Ishikawa (cell line): ENCODE results near the gene MPDZ.

Source experiments
- CEBPB ChIP-seq: IDR thresholded peaks from 2 replicates; pipeline ENCODE4 v1.6.1; 2012
- CREB1 ChIP-seq: IDR thresholded peaks from 2 replicates; pipeline ENCODE4 v1.6.1; 2012; ENCODE audit warnings: low read depth
- EGR1 ChIP-seq: IDR thresholded peaks from 2 replicates; pipeline ENCODE4 v1.6.1; 2012
- EP300 ChIP-seq: IDR thresholded peaks from 2 replicates; pipeline ENCODE4 v1.6.1; 2012; ENCODE audit warnings: borderline replicate concordance
- FOXM1 ChIP-seq: IDR thresholded peaks from 2 replicates; pipeline ENCODE4 v1.6.1; 2012; ENCODE audit warnings: low read depth, borderline replicate concordance
- NFIC ChIP-seq: IDR thresholded peaks from 2 replicates; pipeline ENCODE4 v1.6.1; 2012
- RAD21 ChIP-seq: IDR thresholded peaks from 2 replicates; pipeline ENCODE4 v1.6.1; 2012; ENCODE audit warnings: low read depth
- TAF1 ChIP-seq: IDR thresholded peaks from 2 replicates; pipeline ENCODE4 v1.6.1; 2012; ENCODE audit warnings: low read depth, mild to moderate bottlenecking
- TCF12 ChIP-seq: IDR thresholded peaks from 2 replicates; pipeline ENCODE4 v1.6.1; 2012; ENCODE audit warnings: low read depth
- TEAD4 ChIP-seq: IDR thresholded peaks from 2 replicates; pipeline ENCODE4 v1.6.1; 2012
- YY1 ChIP-seq: IDR thresholded peaks from 2 replicates; pipeline ENCODE4 v1.6.1; 2012; ENCODE audit warnings: low read depth
- ZBTB7A ChIP-seq: IDR thresholded peaks from 2 replicates; pipeline ENCODE4 v1.6.1; 2012; ENCODE audit warnings: low read depth
- TF ChIP-seq, protein P1 (sequence below): IDR thresholded peaks from 2 replicates; pipeline ENCODE4 v1.6.1; 2012
- TF ChIP-seq, protein P2 (sequence below): IDR thresholded peaks from 2 replicates; pipeline ENCODE4 v1.6.1; 2012; ENCODE audit warnings: low read depth, mild to moderate bottlenecking
- TF ChIP-seq, protein P3 (sequence below): IDR thresholded peaks from 2 replicates; pipeline ENCODE4 v1.6.1; 2012

Gene MPDZ

DNA sequence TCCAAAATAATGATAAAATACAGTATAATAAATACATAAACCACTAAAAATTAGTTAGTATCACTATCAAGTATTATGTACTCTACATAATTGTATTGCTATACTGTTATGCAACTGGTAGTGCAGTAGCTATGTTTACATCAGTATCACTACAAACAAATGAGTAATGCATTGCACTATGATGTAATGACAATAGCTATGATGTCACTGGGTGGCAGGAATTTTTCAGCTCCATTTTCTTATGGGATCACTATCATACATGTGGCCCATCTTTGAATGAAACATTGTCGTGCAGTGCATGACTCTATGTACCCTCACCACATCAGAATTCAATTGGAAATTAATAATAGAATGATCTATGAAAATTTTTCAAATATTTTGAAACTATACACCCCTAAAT is 201.3 kb downstream of the MPDZ start:
- no peak for TF ChIP-seq NFIC
- TF ChIP-seq, protein P1, sequence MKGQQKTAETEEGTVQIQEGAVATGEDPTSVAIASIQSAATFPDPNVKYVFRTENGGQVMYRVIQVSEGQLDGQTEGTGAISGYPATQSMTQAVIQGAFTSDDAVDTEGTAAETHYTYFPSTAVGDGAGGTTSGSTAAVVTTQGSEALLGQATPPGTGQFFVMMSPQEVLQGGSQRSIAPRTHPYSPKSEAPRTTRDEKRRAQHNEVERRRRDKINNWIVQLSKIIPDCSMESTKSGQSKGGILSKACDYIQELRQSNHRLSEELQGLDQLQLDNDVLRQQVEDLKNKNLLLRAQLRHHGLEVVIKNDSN, result no peak
- TF ChIP-seq RAD21, result no peak
- TF ChIP-seq CEBPB, result no peak
- TF ChIP-seq YY1, result no peak
- TF ChIP-seq EP300, result no peak
- no peak for TF ChIP-seq ZBTB7A
- TF ChIP-seq TCF12, result no peak
- TF ChIP-seq, protein P2, sequence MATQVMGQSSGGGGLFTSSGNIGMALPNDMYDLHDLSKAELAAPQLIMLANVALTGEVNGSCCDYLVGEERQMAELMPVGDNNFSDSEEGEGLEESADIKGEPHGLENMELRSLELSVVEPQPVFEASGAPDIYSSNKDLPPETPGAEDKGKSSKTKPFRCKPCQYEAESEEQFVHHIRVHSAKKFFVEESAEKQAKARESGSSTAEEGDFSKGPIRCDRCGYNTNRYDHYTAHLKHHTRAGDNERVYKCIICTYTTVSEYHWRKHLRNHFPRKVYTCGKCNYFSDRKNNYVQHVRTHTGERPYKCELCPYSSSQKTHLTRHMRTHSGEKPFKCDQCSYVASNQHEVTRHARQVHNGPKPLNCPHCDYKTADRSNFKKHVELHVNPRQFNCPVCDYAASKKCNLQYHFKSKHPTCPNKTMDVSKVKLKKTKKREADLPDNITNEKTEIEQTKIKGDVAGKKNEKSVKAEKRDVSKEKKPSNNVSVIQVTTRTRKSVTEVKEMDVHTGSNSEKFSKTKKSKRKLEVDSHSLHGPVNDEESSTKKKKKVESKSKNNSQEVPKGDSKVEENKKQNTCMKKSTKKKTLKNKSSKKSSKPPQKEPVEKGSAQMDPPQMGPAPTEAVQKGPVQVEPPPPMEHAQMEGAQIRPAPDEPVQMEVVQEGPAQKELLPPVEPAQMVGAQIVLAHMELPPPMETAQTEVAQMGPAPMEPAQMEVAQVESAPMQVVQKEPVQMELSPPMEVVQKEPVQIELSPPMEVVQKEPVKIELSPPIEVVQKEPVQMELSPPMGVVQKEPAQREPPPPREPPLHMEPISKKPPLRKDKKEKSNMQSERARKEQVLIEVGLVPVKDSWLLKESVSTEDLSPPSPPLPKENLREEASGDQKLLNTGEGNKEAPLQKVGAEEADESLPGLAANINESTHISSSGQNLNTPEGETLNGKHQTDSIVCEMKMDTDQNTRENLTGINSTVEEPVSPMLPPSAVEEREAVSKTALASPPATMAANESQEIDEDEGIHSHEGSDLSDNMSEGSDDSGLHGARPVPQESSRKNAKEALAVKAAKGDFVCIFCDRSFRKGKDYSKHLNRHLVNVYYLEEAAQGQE, result no peak
- no peak for TF ChIP-seq FOXM1
- TF ChIP-seq TEAD4, result no peak
- TF ChIP-seq, protein P3, sequence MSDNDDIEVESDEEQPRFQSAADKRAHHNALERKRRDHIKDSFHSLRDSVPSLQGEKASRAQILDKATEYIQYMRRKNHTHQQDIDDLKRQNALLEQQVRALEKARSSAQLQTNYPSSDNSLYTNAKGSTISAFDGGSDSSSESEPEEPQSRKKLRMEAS, result no peak
- no peak for TF ChIP-seq CREB1

DNA sequence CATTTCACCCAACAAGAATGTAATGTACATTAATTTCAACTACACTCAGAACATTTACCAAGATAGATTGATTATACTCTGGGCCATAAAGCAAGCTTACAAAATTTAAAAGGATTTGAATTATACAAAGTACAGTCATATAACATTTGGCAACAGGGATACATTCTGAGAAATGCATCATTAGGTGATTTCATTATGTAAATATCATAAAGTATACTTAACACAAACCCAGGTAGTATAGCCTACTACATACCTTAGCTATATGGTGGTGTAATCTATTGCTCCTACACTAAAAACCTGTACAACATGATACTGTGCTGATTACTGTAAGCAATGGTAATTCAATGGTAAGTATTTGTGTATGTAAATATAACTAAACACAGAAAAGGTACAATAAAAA is 202.9 kb downstream of the MPDZ start:
- no peak for TF ChIP-seq CREB1
- TF ChIP-seq NFIC, result no peak
- TF ChIP-seq, protein P2, result no peak
- TF ChIP-seq FOXM1, result no peak

DNA sequence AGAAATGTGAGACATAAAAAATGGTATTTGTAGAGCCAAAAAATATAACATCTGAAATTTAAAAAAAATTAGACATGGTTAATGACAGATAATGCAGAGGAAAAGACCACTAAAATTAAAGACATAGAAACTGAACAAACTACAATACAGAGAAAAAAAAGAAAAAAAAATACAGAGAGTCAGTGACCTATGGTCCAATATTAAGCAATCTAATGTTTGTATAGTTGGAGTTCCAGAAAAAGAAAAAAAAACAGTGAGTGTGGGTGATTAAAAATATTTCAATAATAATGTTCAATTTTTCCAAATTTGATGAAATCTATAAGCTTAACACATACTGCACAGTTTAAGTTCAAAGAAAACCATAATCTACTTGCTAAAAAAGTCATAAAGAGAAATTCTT is 207.6 kb downstream of the MPDZ start:
- TF ChIP-seq YY1, result no peak

DNA sequence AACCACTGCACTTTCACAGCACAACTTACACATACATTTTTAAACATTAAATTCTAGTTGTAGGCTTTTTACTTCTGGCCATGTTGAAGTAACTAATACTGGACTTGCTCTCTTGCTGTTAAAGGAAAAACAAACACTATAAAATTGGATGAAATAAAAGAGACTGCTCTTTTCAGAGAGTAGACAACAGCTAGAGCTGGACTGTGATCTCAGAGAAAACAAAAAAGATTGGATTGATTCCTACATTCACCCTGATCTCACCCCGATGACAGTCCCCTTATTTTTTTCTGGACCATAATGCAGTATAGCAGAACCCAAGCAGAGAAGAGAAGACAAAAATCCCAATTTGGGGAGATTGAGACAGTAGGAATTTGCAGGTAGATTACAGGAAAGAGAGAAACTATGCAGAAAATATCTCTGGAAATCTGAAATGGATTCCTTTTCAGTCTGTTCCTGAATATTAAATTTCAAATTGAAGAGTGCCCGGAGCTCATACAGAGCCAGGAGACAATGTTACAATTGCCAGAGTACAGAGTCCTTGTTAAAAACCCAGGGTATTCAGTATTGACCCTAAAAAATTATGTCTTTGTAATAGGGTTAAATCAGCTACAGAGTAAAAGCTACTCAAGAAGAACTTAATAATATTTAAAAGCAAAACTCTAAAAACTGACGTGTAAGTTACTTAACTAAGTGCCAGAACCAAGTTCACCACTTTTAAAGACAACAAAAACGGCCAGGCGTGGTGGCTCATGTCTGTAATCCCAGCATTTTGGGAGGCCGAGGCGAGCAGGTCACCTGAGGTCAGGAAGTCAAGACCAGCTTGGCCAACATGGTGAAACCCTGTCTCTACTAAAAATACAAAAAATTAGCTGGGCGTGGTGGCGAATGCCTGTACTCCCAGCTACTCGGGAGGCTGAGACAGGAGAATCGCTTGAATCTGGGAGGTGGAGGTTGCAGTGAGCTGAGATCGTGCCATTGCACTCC is 208.6 kb downstream of the MPDZ start:
- TF ChIP-seq FOXM1, result no peak
- TF ChIP-seq TEAD4, result no peak

DNA sequence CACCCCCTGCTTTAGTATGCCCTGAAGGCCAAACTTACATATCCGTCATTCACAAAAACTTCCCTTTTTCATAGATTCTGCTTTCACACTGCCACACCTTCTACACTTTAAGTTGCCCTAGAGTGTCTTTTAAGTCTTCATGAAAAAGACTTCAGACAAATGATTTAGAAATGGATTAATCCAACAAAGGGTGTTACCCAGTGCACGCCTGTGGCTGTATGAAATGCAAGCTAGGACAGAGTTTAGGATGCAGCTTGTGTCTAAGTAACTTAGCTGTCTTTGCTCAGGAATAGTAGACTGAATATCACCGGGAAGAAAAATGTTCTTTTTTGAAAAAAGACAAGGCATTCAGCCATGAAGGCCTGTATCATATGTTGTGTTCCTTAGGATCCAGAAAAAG is 210.0 kb downstream of the MPDZ start:
- TF ChIP-seq, protein P3, result no peak
- TF ChIP-seq EP300 (no peak), ZBTB7A (no peak), CEBPB (no peak), TAF1 (no peak), TEAD4 (no peak), EGR1 (no peak), FOXM1 (no peak), RAD21 (no peak), YY1 (no peak), NFIC (no peak), CREB1 (no peak), TCF12 (no peak)
- TF ChIP-seq, protein P2, result no peak
- TF ChIP-seq, protein P1, result no peak
